Stimulated activated CD8-positive, alpha-beta memory T cell treated with anti-CD3 and anti-CD28 coated beads, Interleukin-12 subunit alpha, Interleukin-12 subunit beta, amount 100 ng/mL, for 4 hours (primary cell): Measurements from ENCODE around the gene NIP7.

Experiments used
- DNase-seq: peaks from one replicate; pipeline ENCODE4 v3.0.0-alpha.2; 2020; ENCODE audit warnings: low read depth

NIP7 gene

GRCh38 chr16:69318911-69319289, 20.7 kb upstream of the NIP7 start:
- no peak for DNase-seq

- no peak for DNase-seq
Observed at GRCh38 chr16:69319381-69319780, 20.2 kb upstream of the NIP7 start.

- no peak for DNase-seq
Observed at GRCh38 chr16:69319826-69320739, 19.5 kb upstream of the NIP7 start.

- DNase-seq, result no peak
Observed at GRCh38 chr16:69320740-69321073, 18.9 kb upstream of the NIP7 start.

- DNase-seq, result no peak
Observed at GRCh38 chr16:69321080-69321479, 18.5 kb upstream of the NIP7 start.

GRCh38 chr16:69322343-69322742, 17.2 kb upstream of the NIP7 start:
- DNase-seq, result no peak

GRCh38 chr16:69323415-69323814, 16.2 kb upstream of the NIP7 start:
- no peak for DNase-seq

GRCh38 chr16:69324013-69324531, 15.5 kb upstream of the NIP7 start:
- no peak for DNase-seq

- no peak for DNase-seq
Observed at GRCh38 chr16:69324585-69325253, 14.9 kb upstream of the NIP7 start.

GRCh38 chr16:69325784-69326171, 13.8 kb upstream of the NIP7 start:
- no peak for DNase-seq

- DNase-seq, result no peak
Observed at GRCh38 chr16:69326172-69326873, 13.2 kb upstream of the NIP7 start.

- DNase-seq, result no peak
Observed at GRCh38 chr16:69327585-69328310, 11.8 kb upstream of the NIP7 start.

GRCh38 chr16:69328854-69329316, 10.7 kb upstream of the NIP7 start:
- DNase-seq, result no peak

GRCh38 chr16:69329369-69330285, 9.9 kb upstream of the NIP7 start:
- peak; percentile 47 for DNase-seq

- DNase-seq, result peak; percentile 81
Observed at GRCh38 chr16:69330286-69331109, 9.1 kb upstream of the NIP7 start, which contains the start of gene PDF. Gene PDF, minus strand, starts transcription at chr16:69330588. Its CDS starts 18 bp downstream, at chr16:69330570.

- no peak for DNase-seq
Observed at GRCh38 chr16:69334696-69335095, 4.9 kb upstream of the NIP7 start.

GRCh38 chr16:69338557-69339288, 849 bp upstream of the NIP7 start:
- no peak for DNase-seq

GRCh38 chr16:69340095-69340644, 598 bp downstream of the NIP7 start:
- DNase-seq, result no peak

GRCh38 chr16:69344171-69344570, 4.6 kb downstream of the NIP7 start:
- no peak for DNase-seq
